Transverse colon (tissue), 4 donors: Measurements from ENCODE around the gene DTL. TPM values are rescaled to one million over a fixed set of nuclear protein-coding genes. Genes with fewer than 3 reads are reported as not detected.

ENCODE experiments used
- DNase-seq: peaks from one replicate; pipeline ENCODE4 v3.0.0-alpha.2; 2019
- H3K27ac ChIP-seq, 4 donors: fragments of 200-600 bp; sonication (generic); 2 replicates each; pipeline ENCODE4 v1.5.1; 2016 to 2018; ENCODE audit warnings: inconsistent platforms in 4 of 4
- H3K27me3 ChIP-seq: fragments of 200-600 bp; sonication (generic); 2 replicates; pipeline ENCODE4 v1.5.1; 2017; ENCODE audit warnings: inconsistent platforms
- H3K36me3 ChIP-seq, 4 donors: fragments of 200-600 bp; sonication (generic); 2 replicates each; pipeline ENCODE4 v1.5.1; 2017 to 2019; ENCODE audit warnings: inconsistent platforms in 4 of 4
- H3K4me1 ChIP-seq, 4 donors: fragments of 200-600 bp; sonication (generic); 2 replicates each; pipeline ENCODE4 v1.5.1; 2017 to 2020; ENCODE audit warnings: inconsistent platforms in 4 of 4
- H3K4me3 ChIP-seq, 4 donors: fragments of 200-600 bp; sonication (generic); 1 replicate in 1 of 4; 2 replicates in 3 of 4; pipeline versions ENCODE4 v1.5.1 to v1.6.1; 2017 to 2019; ENCODE audit warnings: inconsistent platforms in 4 of 4
- H3K9me3 ChIP-seq, 2 donors: fragments of 200-600 bp; sonication (generic); 2 replicates each; pipeline ENCODE4 v1.5.1; 2017 to 2019; ENCODE audit warnings: inconsistent platforms in 2 of 2
- CTCF ChIP-seq, 5 experiments: fragments of 200-600 bp in 3 of 5; fragments of 450-650 bp in 2 of 5; sonication (generic) in 3 of 5; IDR thresholded peaks; 1 replicate in 2 of 5; 2 replicates in 3 of 5; pipeline ENCODE4 v1.5.1; 2016 to 2017; ENCODE audit warnings: antibody characterized with exemption in 5 of 5, inconsistent platforms in 3 of 5, mild to moderate bottlenecking in 2 of 5, moderate library complexity in 1 of 5
- EP300 ChIP-seq: sonication (generic); formaldehyde crosslinking; IDR thresholded peaks from one replicate; pipeline ENCODE4 v1.6.1; 2017; ENCODE audit warnings: antibody characterized with exemption, low read depth
- POLR2A ChIP-seq: fragments of 450-650 bp; IDR thresholded peaks from one replicate; pipeline ENCODE4 v1.6.1; 2016; ENCODE audit warnings: antibody characterized with exemption, mild to moderate bottlenecking, moderate library complexity
- POLR2AphosphoS5 ChIP-seq, 3 donors: sonication (generic); formaldehyde crosslinking; IDR thresholded peaks; one replicate each; pipeline ENCODE4 v1.6.1; 2016; ENCODE audit warnings: antibody characterized with exemption in 3 of 3
- WGBS, 2 donors: methylation state at CpG; one replicate each; pipeline ENCODE4 v1.1.5; 2018; ENCODE audit warnings: low coverage in 1 of 2; 5-methylcytosine and 5-hydroxymethylcytosine counted together
- in situ Hi-C, 4 donors: fragments of 200-750 bp; cut with MboI; loops; one replicate each; pipeline versions ENCODE4 v1.15.0 to v1.15.1; 2017; ENCODE audit warnings: low sequenced_read_pairs in 3 of 4, low pct_ligation_motif_present in 1 of 4, low pct_unique_long_range_greater_than_20kb in 1 of 4
- intact Hi-C: fragments of 100-400 bp; cut with DNase I; formaldehyde crosslinking; loops from one replicate; pipeline ENCODE4 v1.15.1; 2023; ENCODE audit warnings: low total_unique reads
- total RNA-seq, 4 donors: library from RNA; depleted of rRNA; stranded (reverse); fragments of >200 nt; gene quantifications; one replicate each; pipeline ENCODE4 v1.1.0, GENCODE V29; 2016

Gene DTL
- total RNA-seq, 4 donors from 2014 or later: 0.16 to 5.0 (median 3.3) TPM; not detected in 1

GRCh38 chr1:212030936-212031528, 4.5 kb upstream of the DTL start:
- intact Hi-C loops: no loop called here
- Histone ChIP-seq H3K4me3 (no peak overlapping the region), H3K27me3 (no peaks in the 10 kb centered on the region), H3K9me3 (no peaks in the 10 kb centered on the region), H3K36me3 (no peaks in the 10 kb centered on the region), H3K27ac (no peak overlapping the region), H3K4me1 (peaks cover 8 to 16% (median 12%) of the 10 kb centered on the region in 4 donors)
- no peak for DNase-seq
- no peak for TF ChIP-seq EP300
- TF ChIP-seq POLR2A: no peak
- no peak for TF ChIP-seq CTCF (IDR thresholded peaks at IDR 0.05)
- TF ChIP-seq POLR2AphosphoS5 (IDR thresholded peaks at IDR 0.05): no peak
- in situ Hi-C loops: no loop called here
- WGBS, 2 donors: 71 to 77% methylated on average over 1 of the region's 1 CpG

DNA sequence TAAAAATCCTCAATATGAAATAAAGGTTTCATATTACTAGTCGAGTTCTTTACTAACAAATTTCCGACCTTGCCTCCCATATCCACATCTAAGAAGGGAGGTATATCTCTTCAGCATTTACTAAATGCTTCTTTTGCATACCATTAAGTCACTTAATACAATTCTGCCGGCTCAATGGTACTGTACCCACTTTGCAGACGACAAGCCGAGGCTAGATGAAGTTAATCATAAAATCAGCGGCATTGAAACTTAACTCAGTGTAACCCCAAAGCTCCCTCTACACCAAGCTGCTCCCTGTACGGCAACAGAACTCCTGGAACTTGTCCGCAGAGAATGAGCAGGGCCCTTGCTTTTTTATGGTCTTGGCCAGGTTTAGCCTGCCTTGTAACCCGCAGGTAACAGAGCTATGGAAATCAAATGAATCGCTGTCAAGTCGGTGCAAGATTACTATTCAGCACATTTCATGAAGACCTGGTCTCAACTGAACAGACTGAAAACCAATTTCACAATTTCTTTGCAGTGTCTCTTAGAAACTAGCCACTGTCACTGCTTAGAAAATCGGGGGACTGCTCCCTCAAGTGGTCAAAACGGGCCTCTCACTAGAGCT, 929 bp upstream of the DTL start:
- H3K4me1 ChIP-seq: peaks cover 8 to 26% (median 16%) of the 10 kb centered on the region in 4 donors
- intact Hi-C loops: no loop called here
- no peaks in the 10 kb centered on the region for H3K9me3 ChIP-seq
- peak overlapping the region; percentile 45 to 70 (median 60) for H3K4me3 ChIP-seq
- no peaks in the 10 kb centered on the region for H3K36me3 ChIP-seq
- DNase-seq: no peak
- H3K27ac ChIP-seq: peak overlapping the region; percentile 87 to 95 (median 89)
- TF ChIP-seq POLR2AphosphoS5 (IDR thresholded peaks at IDR 0.05): no peak
- no peaks in the 10 kb centered on the region for H3K27me3 ChIP-seq
- in situ Hi-C loops: no loop called here
- 0 to 2% methylated on average over 8 to 13 of the region's 13 CpGs for WGBS, 2 donors

GRCh38 chr1:212035835-212036605, 472 bp downstream of the DTL start:
- no peak for TF ChIP-seq EP300
- TF ChIP-seq POLR2AphosphoS5 (IDR thresholded peaks at IDR 0.05): no peak
- no peak for TF ChIP-seq CTCF (IDR thresholded peaks at IDR 0.05)
- no peak for TF ChIP-seq POLR2A
- intact Hi-C loops (no loop called here), in situ Hi-C loops (no loop called here)
- no peak for DNase-seq
- H3K4me3 ChIP-seq: peak overlapping the region; percentile 13 to 70 (median 52)
- peaks cover 8 to 26% (median 16%) of the 10 kb centered on the region in 4 donors for H3K4me1 ChIP-seq
- H3K27me3 ChIP-seq: no peaks in the 10 kb centered on the region
- H3K27ac ChIP-seq: peak overlapping the region; percentile 87 to 95 (median 89)
- 1 to 2% methylated on average over 10 to 32 of the region's 32 CpGs for WGBS, 2 donors
- H3K36me3 ChIP-seq: no peaks in the 10 kb centered on the region
- no peaks in the 10 kb centered on the region for H3K9me3 ChIP-seq

DNA sequence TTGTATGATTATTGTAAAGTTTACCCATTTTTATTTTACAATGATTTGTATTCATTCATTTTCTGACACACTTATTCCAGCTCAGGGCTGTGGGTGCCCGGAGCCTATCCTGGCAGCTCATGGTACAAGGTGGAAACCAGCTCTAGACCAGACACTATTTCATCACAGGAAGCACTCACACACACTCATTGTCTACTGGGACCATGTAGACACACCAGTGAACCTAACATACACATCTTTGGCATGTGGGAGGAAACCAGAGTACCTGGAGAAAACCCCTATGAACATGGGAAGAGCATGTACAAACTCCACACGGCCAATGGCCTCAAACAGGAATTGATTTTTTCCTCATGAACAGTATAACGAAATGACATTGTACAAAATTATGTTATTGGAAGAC, 2.4 kb downstream of the DTL start:
- 68% methylated on average over 3 of the region's 3 CpGs; no CpG with 5 or more reads in 1 of the 2 donors for WGBS, 2 donors
- in situ Hi-C loops (no loop called here), intact Hi-C loops (no loop called here)
- Histone ChIP-seq H3K27ac (no peak overlapping the region), H3K4me3 (no peak overlapping the region), H3K36me3 (no peaks in the 10 kb centered on the region), H3K9me3 (no peaks in the 10 kb centered on the region), H3K4me1 (peaks cover 8 to 26% (median 16%) of the 10 kb centered on the region in 4 donors), H3K27me3 (no peaks in the 10 kb centered on the region)
- DNase-seq: no peak
- TF ChIP-seq EP300 (no peak), POLR2A (no peak), POLR2AphosphoS5 (IDR thresholded peaks at IDR 0.05) (no peak), CTCF (IDR thresholded peaks at IDR 0.05) (no peak)
